HG03571 (cell line): ENCODE results near the gene METRNL.
"Not testable (repeated sequence)": the region's sequence is repeated elsewhere in the genome, so short reads cannot be mapped to it uniquely, and the experiment has no call there.

Experiments used
- ATAC-seq: cut with Tn5 transposase; IDR thresholded peaks from one replicate; pipeline ENCODE4 v1.9.1; 2021; ENCODE audit not compliant: unreplicated experiment

METRNL gene

GRCh38 chr17:83118071-83118841 lies 38.8 kb downstream of the METRNL start:
- no peak for ATAC-seq

- peak; percentile 81 for ATAC-seq
Measured at GRCh38 chr17:83119987-83120864, 40.8 kb downstream of the METRNL start.

GRCh38 chr17:83121473-83121872 lies 42.1 kb downstream of the METRNL start:
- not testable (repeated sequence) for ATAC-seq

- no peak for ATAC-seq
Measured at GRCh38 chr17:83121921-83122820, 42.8 kb downstream of the METRNL start.

GRCh38 chr17:83122834-83123233 lies 43.4 kb downstream of the METRNL start:
- no peak for ATAC-seq

- ATAC-seq: no peak
Measured at GRCh38 chr17:83123896-83124801, 44.7 kb downstream of the METRNL start.

- no peak for ATAC-seq
Measured at GRCh38 chr17:83124871-83125514, 45.6 kb downstream of the METRNL start.

GRCh38 chr17:83125515-83126274 lies 46.3 kb downstream of the METRNL start:
- ATAC-seq: no peak

- no peak for ATAC-seq
Measured at GRCh38 chr17:83126275-83126811, 46.9 kb downstream of the METRNL start.

GRCh38 chr17:83127431-83128160 lies 48.2 kb downstream of the METRNL start:
- ATAC-seq: no peak

GRCh38 chr17:83128306-83129240 lies 49.2 kb downstream of the METRNL start:
- no peak for ATAC-seq

- ATAC-seq: no peak
Measured at GRCh38 chr17:83129676-83130075, 50.3 kb downstream of the METRNL start.

GRCh38 chr17:83131401-83132011 lies 52.1 kb downstream of the METRNL start:
- no peak for ATAC-seq

- ATAC-seq: no peak
Measured at GRCh38 chr17:83132251-83133081, 53.1 kb downstream of the METRNL start.

GRCh38 chr17:83133302-83134121 lies 54.1 kb downstream of the METRNL start:
- no peak for ATAC-seq
